HEK293 (cell line): Measurements from ENCODE around the gene DYNLL2.

ENCODE experiments used
- CTCF ChIA-PET: fragments of 350-600 bp; formaldehyde crosslinking; extraction: SDS; loops from one replicate; lab custom pipeline; 2021; ENCODE audit warnings: antibody characterized with exemption; lab: Yijun Ruan, JAX
- POLR2A ChIA-PET: fragments of 300-600 bp; formaldehyde crosslinking; extraction: SDS; loops from one replicate; lab custom pipeline; 2020; ENCODE audit warnings: antibody characterized with exemption, inconsistent platforms; lab: Yijun Ruan, JAX
- H3K27ac ChIP-seq: fragments of 200-500 bp; sonication (Bioruptor generic); 2 replicates; pipeline ENCODE4 v1.5.1; 2014; ENCODE audit warnings: low read depth, low read length, control low read depth, inconsistent platforms; ENCODE audit errors: extremely low read depth
- H3K36me3 ChIP-seq, 2 experiments: fragments of 200-500 bp in 1 of 2; sonication (Bioruptor generic) in 1 of 2; 1 replicate in 1 of 2; 2 replicates in 1 of 2; pipeline ENCODE4 v1.5.1; 2014 to 2017; ENCODE audit warnings: inconsistent platforms in 2 of 2, low read length in 2 of 2; ENCODE audit not compliant: control insufficient read depth in 2 of 2, insufficient read depth in 1 of 2
- H3K4me1 ChIP-seq: fragments of 200-500 bp; sonication (Bioruptor generic); 2 replicates; pipeline ENCODE4 v1.5.1; 2014; ENCODE audit warnings: mild to moderate bottlenecking, low read length, inconsistent platforms; ENCODE audit not compliant: control insufficient read depth, insufficient read depth
- H3K4me3 ChIP-seq: 2 replicates; pipeline ENCODE4 v1.5.1; 2011; ENCODE audit warnings: low read depth, mild to moderate bottlenecking, control low read depth, low read length, moderate library complexity
- H3K9me3 ChIP-seq: fragments of 200-500 bp; sonication (Bioruptor generic); 2 replicates; pipeline ENCODE4 v1.5.1; 2014; ENCODE audit warnings: low read depth, low read length, inconsistent platforms; ENCODE audit not compliant: control insufficient read depth, insufficient read depth
- ELK4 ChIP-seq: IDR thresholded peaks from 2 replicates; pipeline ENCODE4 v1.6.1; 2011; ENCODE audit warnings: mild to moderate bottlenecking, low read depth, low read length, borderline replicate concordance
- GLIS2 ChIP-seq: fragments of 450-650 bp; formaldehyde crosslinking; IDR thresholded peaks from 2 replicates; pipeline ENCODE4 v1.5.1; 2016; ENCODE audit warnings: missing biosample characterization, missing genetic modification characterization
- IKZF3 ChIP-seq: fragments of 450-650 bp; IDR thresholded peaks from 2 replicates; pipeline ENCODE4 v1.5.0; 2018; ENCODE audit warnings: missing biosample characterization, mild to moderate bottlenecking, missing genetic modification characterization, moderate library complexity
- KLF10 ChIP-seq: fragments of 450-650 bp; IDR thresholded peaks from 2 replicates; pipeline ENCODE4 v1.5.1; 2018; ENCODE audit warnings: missing biosample characterization, mild to moderate bottlenecking, missing genetic modification characterization
- KLF16 ChIP-seq: fragments of 450-650 bp; formaldehyde crosslinking; IDR thresholded peaks from 2 replicates; pipeline ENCODE4 v1.5.1; 2017; ENCODE audit warnings: missing biosample characterization, missing genetic modification characterization
- KLF17 ChIP-seq: fragments of 450-650 bp; formaldehyde crosslinking; IDR thresholded peaks from 2 replicates; pipeline ENCODE4 v1.5.1; 2016; ENCODE audit warnings: missing biosample characterization, missing genetic modification characterization
- KLF9 ChIP-seq: fragments of 450-650 bp; formaldehyde crosslinking; IDR thresholded peaks from 2 replicates; pipeline ENCODE4 v1.5.1; 2016; ENCODE audit warnings: missing biosample characterization, missing genetic modification characterization, low read depth
- SP2 ChIP-seq: fragments of 450-650 bp; formaldehyde crosslinking; IDR thresholded peaks from 2 replicates; pipeline ENCODE4 v1.5.1; 2016; ENCODE audit warnings: missing biosample characterization, missing genetic modification characterization
- SP7 ChIP-seq: fragments of 450-650 bp; formaldehyde crosslinking; IDR thresholded peaks from 2 replicates; pipeline ENCODE4 v1.5.1; 2016; ENCODE audit warnings: missing biosample characterization, missing genetic modification characterization
- WT1 ChIP-seq: fragments of 450-650 bp; formaldehyde crosslinking; IDR thresholded peaks from 2 replicates; pipeline ENCODE4 v1.5.1; 2016; ENCODE audit warnings: missing biosample characterization, missing genetic modification characterization
- ZBTB10 ChIP-seq: fragments of 450-650 bp; formaldehyde crosslinking; IDR thresholded peaks from 2 replicates; pipeline ENCODE4 v1.5.1; 2016; ENCODE audit warnings: missing biosample characterization, missing genetic modification characterization
- ZBTB48 ChIP-seq: fragments of 450-650 bp; formaldehyde crosslinking; IDR thresholded peaks from 2 replicates; pipeline ENCODE4 v1.5.1; 2016; ENCODE audit warnings: missing biosample characterization, missing genetic modification characterization
- ZBTB7A ChIP-seq: fragments of 450-650 bp; formaldehyde crosslinking; IDR thresholded peaks from 2 replicates; pipeline ENCODE4 v1.5.1; 2016; ENCODE audit warnings: low read depth, missing biosample characterization, missing genetic modification characterization
- ZNF148 ChIP-seq: fragments of 450-650 bp; formaldehyde crosslinking; IDR thresholded peaks from 2 replicates; pipeline ENCODE4 v1.5.0; 2017; ENCODE audit warnings: missing biosample characterization, missing genetic modification characterization, borderline replicate concordance
- ZNF341 ChIP-seq: fragments of 450-650 bp; formaldehyde crosslinking; IDR thresholded peaks from 2 replicates; pipeline ENCODE4; 2016; ENCODE audit warnings: low read depth, missing biosample characterization, missing genetic modification characterization
- ZNF366 ChIP-seq: fragments of 450-650 bp; formaldehyde crosslinking; conservative IDR thresholded peaks from 2 replicates; pipeline ENCODE4 v1.5.1; 2016; ENCODE audit warnings: missing biosample characterization, missing genetic modification characterization
- ZNF48 ChIP-seq: fragments of 450-650 bp; formaldehyde crosslinking; IDR thresholded peaks from 2 replicates; pipeline ENCODE4 v1.5.1; 2016; ENCODE audit warnings: missing biosample characterization, missing genetic modification characterization
- ZNF629 ChIP-seq: fragments of 450-650 bp; formaldehyde crosslinking; IDR thresholded peaks from 2 replicates; pipeline ENCODE4 v1.5.1; 2017; ENCODE audit warnings: missing biosample characterization, missing genetic modification characterization
- ZNF76 ChIP-seq: fragments of 450-650 bp; formaldehyde crosslinking; IDR thresholded peaks from 2 replicates; pipeline ENCODE4; 2016; ENCODE audit warnings: low read depth, missing biosample characterization, missing genetic modification characterization, borderline replicate concordance
- ZXDB ChIP-seq: fragments of 450-650 bp; formaldehyde crosslinking; IDR thresholded peaks from 2 replicates; pipeline ENCODE4 v1.5.1; 2016; ENCODE audit warnings: missing biosample characterization, missing genetic modification characterization
- TF ChIP-seq, protein P1 (sequence below): fragments of 450-650 bp; formaldehyde crosslinking; conservative IDR thresholded peaks from 2 replicates; pipeline ENCODE4 v1.5.1; 2016; ENCODE audit warnings: low read depth, missing biosample characterization, missing genetic modification characterization
- TF ChIP-seq, protein P2 (sequence below): fragments of 450-650 bp; formaldehyde crosslinking; IDR thresholded peaks from 2 replicates; pipeline ENCODE4 v1.5.1; 2016; ENCODE audit warnings: missing biosample characterization, missing genetic modification characterization

DYNLL2 gene

GRCh38 chr17:58082870-58083490 lies at the start of gene DYNLL2:
DYNLL2 (plus strand) TSS chr17:58083419; CDS start chr17:58087091, 3,672 bp downstream.
- Histone ChIP-seq H3K36me3 (peaks cover 20 to 33% of the 10 kb centered on the region in 2 experiments), H3K4me3 (peak within 1 kb of the TSS; percentile 91), H3K9me3 (no peaks in the 10 kb centered on the region), H3K27ac (peak within 1 kb of the TSS; percentile 90), H3K4me1 (peaks cover 19% of the 10 kb centered on the region)
- POLR2A ChIA-PET: interaction anchor here (0.5 to 5.3 kb wide), 31 partner anchors 9 to 842 kb away, joined by 3 to 101 read pairs (median 5); partner anchors contain the start of genes MRPS23, RNF43, SRSF1 and SUPT4H1
- CTCF ChIA-PET: no interaction called here
- peak; percentile 55 for TF ChIP-seq ZBTB10 (tag by site-specific recombination)
- TF ChIP-seq, protein P1, sequence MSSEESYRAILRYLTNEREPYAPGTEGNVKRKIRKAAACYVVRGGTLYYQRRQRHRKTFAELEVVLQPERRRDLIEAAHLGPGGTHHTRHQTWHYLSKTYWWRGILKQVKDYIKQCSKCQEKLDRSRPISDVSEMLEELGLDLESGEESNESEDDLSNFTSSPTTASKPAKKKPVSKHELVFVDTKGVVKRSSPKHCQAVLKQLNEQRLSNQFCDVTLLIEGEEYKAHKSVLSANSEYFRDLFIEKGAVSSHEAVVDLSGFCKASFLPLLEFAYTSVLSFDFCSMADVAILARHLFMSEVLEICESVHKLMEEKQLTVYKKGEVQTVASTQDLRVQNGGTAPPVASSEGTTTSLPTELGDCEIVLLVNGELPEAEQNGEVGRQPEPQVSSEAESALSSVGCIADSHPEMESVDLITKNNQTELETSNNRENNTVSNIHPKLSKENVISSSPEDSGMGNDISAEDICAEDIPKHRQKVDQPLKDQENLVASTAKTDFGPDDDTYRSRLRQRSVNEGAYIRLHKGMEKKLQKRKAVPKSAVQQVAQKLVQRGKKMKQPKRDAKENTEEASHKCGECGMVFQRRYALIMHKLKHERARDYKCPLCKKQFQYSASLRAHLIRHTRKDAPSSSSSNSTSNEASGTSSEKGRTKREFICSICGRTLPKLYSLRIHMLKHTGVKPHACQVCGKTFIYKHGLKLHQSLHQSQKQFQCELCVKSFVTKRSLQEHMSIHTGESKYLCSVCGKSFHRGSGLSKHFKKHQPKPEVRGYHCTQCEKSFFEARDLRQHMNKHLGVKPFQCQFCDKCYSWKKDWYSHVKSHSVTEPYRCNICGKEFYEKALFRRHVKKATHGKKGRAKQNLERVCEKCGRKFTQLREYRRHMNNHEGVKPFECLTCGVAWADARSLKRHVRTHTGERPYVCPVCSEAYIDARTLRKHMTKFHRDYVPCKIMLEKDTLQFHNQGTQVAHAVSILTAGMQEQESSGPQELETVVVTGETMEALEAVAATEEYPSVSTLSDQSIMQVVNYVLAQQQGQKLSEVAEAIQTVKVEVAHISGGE (tag by site-specific recombination): no peak
- no peak for TF ChIP-seq ELK4
- peak; percentile 64 for TF ChIP-seq WT1 (tag by site-specific recombination)
- TF ChIP-seq SP2: 0 out of 2 replicates have a peak, but pooled peaks have one; percentile 17
- peak; percentile 73; the same call in 1 of the 2 replicates for TF ChIP-seq KLF10 (tag by site-specific recombination)
- TF ChIP-seq ZNF148: no peak
- peak; percentile 56 for TF ChIP-seq ZNF366 (tag by site-specific recombination)
- TF ChIP-seq KLF9 (tag by site-specific recombination): peak; percentile 14; the same call in 1 of the 2 replicates
- peak; percentile 47; the same call in 1 of the 2 replicates for TF ChIP-seq ZNF341 (tag by site-specific recombination)
- TF ChIP-seq ZBTB48 (tag by site-specific recombination): peak; percentile 39; the same call in 1 of the 2 replicates
- TF ChIP-seq ZBTB7A: no peak
- no peak for TF ChIP-seq ZNF48 (tag by site-specific recombination)
- TF ChIP-seq SP7: peak; percentile 47; the same call in 1 of the 2 replicates
- TF ChIP-seq IKZF3 (tag by site-specific recombination): 0 out of 2 replicates have a peak, but pooled peaks have one; percentile 17
- TF ChIP-seq GLIS2 (tag by site-specific recombination): 0 out of 2 replicates have a peak, but pooled peaks have one; percentile 16
- 0 out of 2 replicates have a peak, but pooled peaks have one; percentile 13 for TF ChIP-seq ZNF629 (tag by site-specific recombination)
- TF ChIP-seq ZXDB (tag by site-specific recombination): no peak
- TF ChIP-seq KLF17 (tag by site-specific recombination): peak; percentile 83; the same call in 1 of the 2 replicates
- TF ChIP-seq, protein P2, sequence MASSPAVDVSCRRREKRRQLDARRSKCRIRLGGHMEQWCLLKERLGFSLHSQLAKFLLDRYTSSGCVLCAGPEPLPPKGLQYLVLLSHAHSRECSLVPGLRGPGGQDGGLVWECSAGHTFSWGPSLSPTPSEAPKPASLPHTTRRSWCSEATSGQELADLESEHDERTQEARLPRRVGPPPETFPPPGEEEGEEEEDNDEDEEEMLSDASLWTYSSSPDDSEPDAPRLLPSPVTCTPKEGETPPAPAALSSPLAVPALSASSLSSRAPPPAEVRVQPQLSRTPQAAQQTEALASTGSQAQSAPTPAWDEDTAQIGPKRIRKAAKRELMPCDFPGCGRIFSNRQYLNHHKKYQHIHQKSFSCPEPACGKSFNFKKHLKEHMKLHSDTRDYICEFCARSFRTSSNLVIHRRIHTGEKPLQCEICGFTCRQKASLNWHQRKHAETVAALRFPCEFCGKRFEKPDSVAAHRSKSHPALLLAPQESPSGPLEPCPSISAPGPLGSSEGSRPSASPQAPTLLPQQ (tag by site-specific recombination): peak; percentile 63
- TF ChIP-seq ZNF76 (tag by site-specific recombination): no peak
- TF ChIP-seq KLF16: 0 out of 2 replicates have a peak, but pooled peaks have one; percentile 46
